Posterior vena cava (tissue), 2 donors: Measurements from ENCODE around the gene PRICKLE2. TPM values are rescaled to one million over a fixed set of nuclear protein-coding genes. Genes with fewer than 3 reads are reported as not detected.
"Not testable (repeated sequence)": the region's sequence is repeated elsewhere in the genome, so short reads cannot be mapped to it uniquely, and the experiment has no call there.

Experiments used
- DNase-seq: peaks from one replicate; pipeline ENCODE4 v3.0.0-alpha.2; 2020; ENCODE audit warnings: low spot score
- intact Hi-C, 2 donors: fragments of 100-400 bp; cut with DNase I; formaldehyde crosslinking; loops; one replicate each; pipeline versions ENCODE4 v1.14.1 to v1.14.2; 2022 to 2023
- total RNA-seq, 2 donors: library from RNA; stranded (reverse); fragmentation: NEBNext Ultra II Directional; extraction: Animal tissue kit (Norgen Biotek cat#: 25700); gene quantifications; one replicate each; pipeline ENCODE4 v1.2.1, GENCODE V29; 2021
- donor health status: DM: yes; HTN: yes; CAD: no.
- donor health status: DM: yes; HTN: yes; CAD: no.

PRICKLE2 gene
- total RNA-seq, 2 donors from 2014 or later: 26.3 to 34.9 TPM

GRCh38 chr3:64093825-64094712 lies 131.2 kb downstream of the PRICKLE2 start:
- DNase-seq: no peak

GRCh38 chr3:64093211-64093610 lies 132.1 kb downstream of the PRICKLE2 start:
- no peak for DNase-seq
- intact Hi-C loops: no loop called here

More at GRCh38 chr3:64093825-64094712, 131.2 kb downstream of the PRICKLE2 start:
- intact Hi-C loops: no loop called here

GRCh38 chr3:64091501-64091900 lies 133.8 kb downstream of the PRICKLE2 start:
- intact Hi-C loops: no loop called here
- no peak for DNase-seq

GRCh38 chr3:64089386-64089785 lies 135.9 kb downstream of the PRICKLE2 start:
- intact Hi-C loops, DNase-seq: not testable (repeated sequence)

- intact Hi-C loops: no loop called here
- no peak for DNase-seq
These were observed 136.7 kb downstream of the PRICKLE2 start for GRCh38 chr3:64088408-64089205.

GRCh38 chr3:64086479-64087252 lies 138.6 kb downstream of the PRICKLE2 start:
- no peak for DNase-seq
- intact Hi-C loops: no loop called here

GRCh38 chr3:64084640-64085039 lies 140.6 kb downstream of the PRICKLE2 start:
- DNase-seq: no peak
- intact Hi-C loops: no loop called here

- DNase-seq: no peak
- intact Hi-C loops: loop anchor here in 1 of 2 donors (1.0 kb wide), 1 partner anchor 19 kb away; no protein-coding TSS in a partner anchor
These were observed 141.7 kb downstream of the PRICKLE2 start for GRCh38 chr3:64083575-64083974.

GRCh38 chr3:64082961-64083541 lies 142.2 kb downstream of the PRICKLE2 start:
- intact Hi-C loops: loop anchor here in 1 of 2 donors (1.0 kb wide), 1 partner anchor 19 kb away; no protein-coding TSS in a partner anchor
- DNase-seq: no peak

- intact Hi-C loops: no loop called here
- no peak for DNase-seq
These were observed 142.9 kb downstream of the PRICKLE2 start for GRCh38 chr3:64082411-64082810.

GRCh38 chr3:64081235-64081630 lies 144.0 kb downstream of the PRICKLE2 start:
- DNase-seq: no peak
- intact Hi-C loops: no loop called here

GRCh38 chr3:64080616-64081234 lies 144.5 kb downstream of the PRICKLE2 start:
- intact Hi-C loops: no loop called here
- DNase-seq: no peak

GRCh38 chr3:64079369-64080150 lies 145.7 kb downstream of the PRICKLE2 start:
- DNase-seq: no peak
- intact Hi-C loops: no loop called here

- DNase-seq: no peak
- intact Hi-C loops: no loop called here
These were observed 146.3 kb downstream of the PRICKLE2 start for GRCh38 chr3:64078966-64079365.

GRCh38 chr3:64074895-64075679 lies 150.2 kb downstream of the PRICKLE2 start:
- no peak for DNase-seq
- intact Hi-C loops: no loop called here

- intact Hi-C loops: no loop called here
- no peak for DNase-seq
These were observed 151.2 kb downstream of the PRICKLE2 start for GRCh38 chr3:64074060-64074459.

GRCh38 chr3:64073158-64073761 lies 152.0 kb downstream of the PRICKLE2 start:
- intact Hi-C loops: no loop called here
- DNase-seq: no peak
